ENCODE data around the gene SH2D3C. TPM values are rescaled to one million over a fixed set of nuclear protein-coding genes. Genes with fewer than 3 reads are reported as not detected.

SH2D3C gene
- total and polyA plus RNA-seq, 9 of the 15 experiments (the other 6 are each of a cell fraction or from before 2014, with no cell fraction given): 0.03 to 1.2 (median 0.22) TPM; not detected in 1

DNA sequence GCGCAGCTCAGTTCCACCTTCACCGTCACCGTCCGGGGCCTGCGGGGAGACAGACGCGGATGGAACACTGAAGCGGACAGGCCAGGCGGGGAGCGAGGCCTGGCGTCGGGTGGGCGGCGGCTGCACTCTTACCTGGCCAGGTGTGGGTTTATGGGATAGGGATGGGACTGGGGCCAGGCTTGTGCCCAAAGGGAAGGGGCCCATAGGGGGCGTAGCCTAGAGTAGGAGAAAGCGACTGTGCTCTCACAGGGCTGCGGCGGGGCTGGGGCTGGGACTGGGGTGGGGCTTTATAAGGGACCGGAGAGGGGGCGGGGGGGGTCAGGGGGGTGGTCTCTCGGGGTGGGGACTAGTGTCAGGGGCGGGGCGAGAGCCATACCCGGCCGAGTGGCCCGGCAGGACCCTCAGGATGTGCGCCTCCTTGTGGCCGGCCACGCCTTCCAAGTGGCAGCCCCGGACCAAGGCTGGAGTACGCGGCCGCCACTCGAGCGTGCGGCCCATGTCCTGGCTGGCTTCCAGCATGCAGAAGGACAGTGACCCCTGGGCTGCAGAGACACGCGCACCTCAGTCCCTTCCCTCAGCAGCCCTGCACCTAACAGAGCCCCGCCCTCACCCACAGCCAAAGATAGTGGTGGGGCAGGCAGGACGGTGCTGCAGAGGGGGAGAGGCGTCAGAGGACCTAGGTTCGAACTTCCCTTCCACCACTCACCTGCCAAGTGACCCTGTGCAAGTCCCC, 47.0 kb upstream of the SH2D3C start (continued):
- TF ChIP-seq, protein P1, sequence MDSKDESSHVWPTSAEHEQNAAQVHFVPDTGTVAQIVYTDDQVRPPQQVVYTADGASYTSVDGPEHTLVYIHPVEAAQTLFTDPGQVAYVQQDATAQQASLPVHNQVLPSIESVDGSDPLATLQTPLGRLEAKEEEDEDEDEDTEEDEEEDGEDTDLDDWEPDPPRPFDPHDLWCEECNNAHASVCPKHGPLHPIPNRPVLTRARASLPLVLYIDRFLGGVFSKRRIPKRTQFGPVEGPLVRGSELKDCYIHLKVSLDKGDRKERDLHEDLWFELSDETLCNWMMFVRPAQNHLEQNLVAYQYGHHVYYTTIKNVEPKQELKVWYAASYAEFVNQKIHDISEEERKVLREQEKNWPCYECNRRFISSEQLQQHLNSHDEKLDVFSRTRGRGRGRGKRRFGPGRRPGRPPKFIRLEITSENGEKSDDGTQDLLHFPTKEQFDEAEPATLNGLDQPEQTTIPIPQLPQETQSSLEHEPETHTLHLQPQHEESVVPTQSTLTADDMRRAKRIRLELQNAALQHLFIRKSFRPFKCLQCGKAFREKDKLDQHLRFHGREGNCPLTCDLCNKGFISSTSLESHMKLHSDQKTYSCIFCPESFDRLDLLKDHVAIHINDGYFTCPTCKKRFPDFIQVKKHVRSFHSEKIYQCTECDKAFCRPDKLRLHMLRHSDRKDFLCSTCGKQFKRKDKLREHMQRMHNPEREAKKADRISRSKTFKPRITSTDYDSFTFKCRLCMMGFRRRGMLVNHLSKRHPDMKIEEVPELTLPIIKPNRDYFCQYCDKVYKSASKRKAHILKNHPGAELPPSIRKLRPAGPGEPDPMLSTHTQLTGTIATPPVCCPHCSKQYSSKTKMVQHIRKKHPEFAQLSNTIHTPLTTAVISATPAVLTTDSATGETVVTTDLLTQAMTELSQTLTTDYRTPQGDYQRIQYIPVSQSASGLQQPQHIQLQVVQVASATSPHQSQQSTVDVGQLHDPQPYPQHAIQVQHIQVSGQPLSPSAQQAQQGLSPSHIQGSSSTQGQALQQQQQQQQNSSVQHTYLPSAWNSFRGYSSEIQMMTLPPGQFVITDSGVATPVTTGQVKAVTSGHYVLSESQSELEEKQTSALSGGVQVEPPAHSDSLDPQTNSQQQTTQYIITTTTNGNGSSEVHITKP (IDR thresholded peaks at IDR 0.05; ENCODE audit: partially characterized antibody): peak; percentile 5
- TF ChIP-seq, protein P2, sequence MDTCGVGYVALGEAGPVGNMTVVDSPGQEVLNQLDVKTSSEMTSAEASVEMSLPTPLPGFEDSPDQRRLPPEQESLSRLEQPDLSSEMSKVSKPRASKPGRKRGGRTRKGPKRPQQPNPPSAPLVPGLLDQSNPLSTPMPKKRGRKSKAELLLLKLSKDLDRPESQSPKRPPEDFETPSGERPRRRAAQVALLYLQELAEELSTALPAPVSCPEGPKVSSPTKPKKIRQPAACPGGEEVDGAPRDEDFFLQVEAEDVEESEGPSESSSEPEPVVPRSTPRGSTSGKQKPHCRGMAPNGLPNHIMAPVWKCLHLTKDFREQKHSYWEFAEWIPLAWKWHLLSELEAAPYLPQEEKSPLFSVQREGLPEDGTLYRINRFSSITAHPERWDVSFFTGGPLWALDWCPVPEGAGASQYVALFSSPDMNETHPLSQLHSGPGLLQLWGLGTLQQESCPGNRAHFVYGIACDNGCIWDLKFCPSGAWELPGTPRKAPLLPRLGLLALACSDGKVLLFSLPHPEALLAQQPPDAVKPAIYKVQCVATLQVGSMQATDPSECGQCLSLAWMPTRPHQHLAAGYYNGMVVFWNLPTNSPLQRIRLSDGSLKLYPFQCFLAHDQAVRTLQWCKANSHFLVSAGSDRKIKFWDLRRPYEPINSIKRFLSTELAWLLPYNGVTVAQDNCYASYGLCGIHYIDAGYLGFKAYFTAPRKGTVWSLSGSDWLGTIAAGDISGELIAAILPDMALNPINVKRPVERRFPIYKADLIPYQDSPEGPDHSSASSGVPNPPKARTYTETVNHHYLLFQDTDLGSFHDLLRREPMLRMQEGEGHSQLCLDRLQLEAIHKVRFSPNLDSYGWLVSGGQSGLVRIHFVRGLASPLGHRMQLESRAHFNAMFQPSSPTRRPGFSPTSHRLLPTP (IDR thresholded peaks at IDR 0.05; ENCODE audit: borderline replicate concordance, extremely low read depth, insufficient read length): peak; percentile 28
- TF ChIP-seq ZBTB7A (IDR thresholded peaks at IDR 0.05; ENCODE audit: borderline replicate concordance, control insufficient read depth, low read depth, low read length) (peak; percentile 98), U2AF2 (optimal IDR thresholded peaks at IDR 0.05; ENCODE audit: low read depth, low read length) (no peak), NRF1 (conservative IDR thresholded peaks at IDR 0.05 in 1 of 2, IDR thresholded peaks at IDR 0.05 in 1 of 2) (peak; percentile 73 to 78), ZNF408 (CRISPR knock-in tag; IDR thresholded peaks at IDR 0.05; ENCODE audit: low read depth) (no peak), ZNF436 (CRISPR knock-in tag; IDR thresholded peaks at IDR 0.05) (no peak), PPARD (CRISPR knock-in tag; IDR thresholded peaks at IDR 0.05) (no peak), ZFPM2 (CRISPR knock-in tag; IDR thresholded peaks at IDR 0.05) (no peak), ARNT (IDR thresholded peaks at IDR 0.05) (no peak), HDAC2 (IDR thresholded peaks at IDR 0.05) (peak; percentile 21; the same call in 1 of the 2 replicates)
- TF ChIP-seq, protein P3, sequence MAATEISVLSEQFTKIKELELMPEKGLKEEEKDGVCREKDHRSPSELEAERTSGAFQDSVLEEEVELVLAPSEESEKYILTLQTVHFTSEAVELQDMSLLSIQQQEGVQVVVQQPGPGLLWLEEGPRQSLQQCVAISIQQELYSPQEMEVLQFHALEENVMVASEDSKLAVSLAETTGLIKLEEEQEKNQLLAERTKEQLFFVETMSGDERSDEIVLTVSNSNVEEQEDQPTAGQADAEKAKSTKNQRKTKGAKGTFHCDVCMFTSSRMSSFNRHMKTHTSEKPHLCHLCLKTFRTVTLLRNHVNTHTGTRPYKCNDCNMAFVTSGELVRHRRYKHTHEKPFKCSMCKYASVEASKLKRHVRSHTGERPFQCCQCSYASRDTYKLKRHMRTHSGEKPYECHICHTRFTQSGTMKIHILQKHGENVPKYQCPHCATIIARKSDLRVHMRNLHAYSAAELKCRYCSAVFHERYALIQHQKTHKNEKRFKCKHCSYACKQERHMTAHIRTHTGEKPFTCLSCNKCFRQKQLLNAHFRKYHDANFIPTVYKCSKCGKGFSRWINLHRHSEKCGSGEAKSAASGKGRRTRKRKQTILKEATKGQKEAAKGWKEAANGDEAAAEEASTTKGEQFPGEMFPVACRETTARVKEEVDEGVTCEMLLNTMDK (IDR thresholded peaks at IDR 0.05; ENCODE audit: borderline replicate concordance, insufficient read depth, low read depth, low read length, poor library complexity, severe bottlenecking): peak; percentile 96
- TF ChIP-seq, protein P4, sequence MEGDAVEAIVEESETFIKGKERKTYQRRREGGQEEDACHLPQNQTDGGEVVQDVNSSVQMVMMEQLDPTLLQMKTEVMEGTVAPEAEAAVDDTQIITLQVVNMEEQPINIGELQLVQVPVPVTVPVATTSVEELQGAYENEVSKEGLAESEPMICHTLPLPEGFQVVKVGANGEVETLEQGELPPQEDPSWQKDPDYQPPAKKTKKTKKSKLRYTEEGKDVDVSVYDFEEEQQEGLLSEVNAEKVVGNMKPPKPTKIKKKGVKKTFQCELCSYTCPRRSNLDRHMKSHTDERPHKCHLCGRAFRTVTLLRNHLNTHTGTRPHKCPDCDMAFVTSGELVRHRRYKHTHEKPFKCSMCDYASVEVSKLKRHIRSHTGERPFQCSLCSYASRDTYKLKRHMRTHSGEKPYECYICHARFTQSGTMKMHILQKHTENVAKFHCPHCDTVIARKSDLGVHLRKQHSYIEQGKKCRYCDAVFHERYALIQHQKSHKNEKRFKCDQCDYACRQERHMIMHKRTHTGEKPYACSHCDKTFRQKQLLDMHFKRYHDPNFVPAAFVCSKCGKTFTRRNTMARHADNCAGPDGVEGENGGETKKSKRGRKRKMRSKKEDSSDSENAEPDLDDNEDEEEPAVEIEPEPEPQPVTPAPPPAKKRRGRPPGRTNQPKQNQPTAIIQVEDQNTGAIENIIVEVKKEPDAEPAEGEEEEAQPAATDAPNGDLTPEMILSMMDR (IDR thresholded peaks at IDR 0.05 in 2 of 3, conservative IDR thresholded peaks at IDR 0.05 in 1 of 3; ENCODE audit: insufficient read depth in 2 of 3, low read depth in 1 of 3, low read length in 3 of 3): peak; percentile 61 to 77 (median 64)
- TF ChIP-seq, protein P5, sequence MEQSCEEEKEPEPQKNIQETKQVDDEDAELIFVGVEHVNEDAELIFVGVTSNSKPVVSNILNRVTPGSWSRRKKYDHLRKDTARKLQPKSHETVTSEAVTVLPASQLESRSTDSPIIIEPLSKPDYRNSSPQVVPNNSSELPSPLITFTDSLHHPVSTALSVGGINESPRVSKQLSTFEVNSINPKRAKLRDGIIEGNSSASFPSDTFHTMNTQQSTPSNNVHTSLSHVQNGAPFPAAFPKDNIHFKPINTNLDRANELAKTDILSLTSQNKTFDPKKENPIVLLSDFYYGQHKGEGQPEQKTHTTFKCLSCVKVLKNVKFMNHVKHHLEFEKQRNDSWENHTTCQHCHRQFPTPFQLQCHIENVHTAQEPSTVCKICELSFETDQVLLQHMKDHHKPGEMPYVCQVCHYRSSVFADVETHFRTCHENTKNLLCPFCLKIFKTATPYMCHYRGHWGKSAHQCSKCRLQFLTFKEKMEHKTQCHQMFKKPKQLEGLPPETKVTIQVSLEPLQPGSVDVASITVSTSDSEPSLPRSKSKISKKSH (CRISPR knock-in tag; IDR thresholded peaks at IDR 0.05): no peak

All from K562 (cell line).